OCI-LY1 (cell line): ENCODE data around the gene GSTA1.

Source experiments
- CTCF ChIP-seq: fragments of 200-600 bp; sonication (generic), shearing (Covaris generic); IDR thresholded peaks from 2 replicates; pipeline ENCODE4 v1.5.1; 2017; ENCODE audit warnings: mild to moderate bottlenecking, antibody characterized with exemption, low read length, moderate library complexity, mixed read lengths
- EZH2 ChIP-seq: fragments of 200-600 bp; sonication (generic), shearing (Covaris generic); IDR thresholded peaks from 2 replicates; pipeline ENCODE4 v1.8.0; 2017; ENCODE audit warnings: borderline replicate concordance, mixed run types, mild to moderate bottlenecking, antibody characterized with exemption, low read length, moderate library complexity, mixed read lengths

- no peak for TF ChIP-seq CTCF
- TF ChIP-seq EZH2 = no peak
Measured at GRCh38 chr6:52820198-52820597, 16.6 kb upstream of the GSTA1 start.
